ENCODE data around the gene DLG1. TPM values are rescaled to one million over a fixed set of nuclear protein-coding genes. Genes with fewer than 3 reads are reported as not detected.

DLG1 gene
- total and polyA plus RNA-seq, 8 donors = 17.9 to 173 (median 92.9) TPM

DNA sequence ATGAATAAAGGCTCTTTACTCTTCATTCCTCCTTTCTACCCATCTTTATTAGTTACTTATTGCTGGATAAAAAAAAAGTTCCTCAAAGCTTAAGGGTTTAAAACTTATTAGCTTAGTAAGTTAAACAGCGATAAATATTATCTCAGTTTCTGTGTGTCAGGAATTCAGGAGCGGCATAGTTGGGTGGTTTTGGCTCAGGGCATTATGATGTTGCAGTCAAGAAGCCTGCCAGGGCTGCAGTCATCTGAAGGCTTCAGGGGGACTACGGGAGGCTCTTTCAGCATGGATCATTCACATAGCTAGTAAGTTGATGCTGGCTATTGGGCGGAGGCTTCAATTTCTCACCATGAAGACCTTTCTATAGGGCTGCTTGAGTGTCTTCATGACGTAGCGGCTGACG is 1.9 kb upstream of the DLG1 start:
- DNase-seq = peak; percentile 55 to 65
- Histone ChIP-seq H3K27ac (peak overlapping the region; percentile 7 to 97 (median 93)), H3K4me1 (peaks cover 2 to 45% (median 35%) of the 10 kb centered on the region in 4 donors), H3K36me3 (no peaks in the 10 kb centered on the region), H3K27me3 (no peaks in the 10 kb centered on the region), H3K4me3 (peak overlapping the region in 3 of 4 donors; percentile 70 to 95 (median 95)), H3K9me3 (no peaks in the 10 kb centered on the region)
- WGBS, 5 donors = 46 to 82% (median 66%) methylated on average over 7 of the region's 7 CpGs
- no peak for TF ChIP-seq POLR2A (IDR thresholded peaks at IDR 0.05)
- TF ChIP-seq EP300 (IDR thresholded peaks at IDR 0.05) = no peak
- TF ChIP-seq POLR2AphosphoS5 (IDR thresholded peaks at IDR 0.05) = peak in 1 of 3 donors; percentile 40
- TF ChIP-seq, protein P1, sequence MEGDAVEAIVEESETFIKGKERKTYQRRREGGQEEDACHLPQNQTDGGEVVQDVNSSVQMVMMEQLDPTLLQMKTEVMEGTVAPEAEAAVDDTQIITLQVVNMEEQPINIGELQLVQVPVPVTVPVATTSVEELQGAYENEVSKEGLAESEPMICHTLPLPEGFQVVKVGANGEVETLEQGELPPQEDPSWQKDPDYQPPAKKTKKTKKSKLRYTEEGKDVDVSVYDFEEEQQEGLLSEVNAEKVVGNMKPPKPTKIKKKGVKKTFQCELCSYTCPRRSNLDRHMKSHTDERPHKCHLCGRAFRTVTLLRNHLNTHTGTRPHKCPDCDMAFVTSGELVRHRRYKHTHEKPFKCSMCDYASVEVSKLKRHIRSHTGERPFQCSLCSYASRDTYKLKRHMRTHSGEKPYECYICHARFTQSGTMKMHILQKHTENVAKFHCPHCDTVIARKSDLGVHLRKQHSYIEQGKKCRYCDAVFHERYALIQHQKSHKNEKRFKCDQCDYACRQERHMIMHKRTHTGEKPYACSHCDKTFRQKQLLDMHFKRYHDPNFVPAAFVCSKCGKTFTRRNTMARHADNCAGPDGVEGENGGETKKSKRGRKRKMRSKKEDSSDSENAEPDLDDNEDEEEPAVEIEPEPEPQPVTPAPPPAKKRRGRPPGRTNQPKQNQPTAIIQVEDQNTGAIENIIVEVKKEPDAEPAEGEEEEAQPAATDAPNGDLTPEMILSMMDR (IDR thresholded peaks at IDR 0.05) = no peak
- intact Hi-C loops (cut with DNase I; ENCODE audit: low total_unique reads) = loop anchor here (10.0 kb wide), 1 partner anchor 64 kb away; no protein-coding TSS in a partner anchor

DNA sequence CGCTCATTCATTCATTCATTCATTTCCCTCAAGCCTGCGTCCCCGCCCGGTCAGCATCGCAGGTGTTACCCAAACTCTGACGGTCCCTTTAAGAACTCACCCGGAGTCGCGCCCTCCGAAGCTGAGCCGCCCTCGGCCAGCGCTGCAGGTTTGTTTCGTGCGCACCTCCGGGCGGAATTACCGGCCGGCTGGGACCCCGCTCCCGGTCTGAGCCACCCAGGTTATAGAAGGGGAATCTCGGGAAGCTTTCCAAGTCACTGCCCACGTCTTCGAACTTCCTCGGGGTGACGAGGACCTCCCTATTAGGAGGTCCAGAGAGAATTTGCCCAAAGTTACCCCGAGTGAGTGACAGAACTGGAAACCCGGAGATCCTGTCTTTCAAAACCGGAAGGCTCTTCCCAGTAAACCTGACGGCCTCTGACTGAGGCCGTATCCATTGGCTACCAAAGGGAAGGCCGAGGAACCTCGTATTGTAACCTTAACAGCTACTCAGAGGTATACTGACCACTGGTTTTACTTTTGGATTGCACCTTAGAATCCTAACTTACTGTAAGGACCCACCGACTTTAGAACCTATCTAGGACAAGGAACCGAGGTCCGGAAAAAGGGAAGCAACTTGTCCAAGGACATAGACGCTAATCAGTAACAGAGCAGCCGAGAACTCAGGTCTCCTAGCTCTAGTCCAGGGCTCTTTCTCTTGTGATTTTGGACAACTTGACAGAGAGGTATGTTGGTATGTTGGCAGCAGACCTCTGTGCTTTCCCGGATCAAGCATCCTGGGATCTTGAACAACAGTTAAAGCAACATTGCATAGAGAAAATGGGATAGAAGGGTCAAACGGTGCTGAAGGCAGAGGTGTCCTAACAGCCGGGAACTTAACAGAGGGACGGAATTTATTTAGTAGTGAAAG is 788 bp upstream of the DLG1 start:
- peak; percentile 75 to 85 for DNase-seq
- intact Hi-C loops (cut with DNase I; ENCODE audit: low total_unique reads) = no loop called here
- 5 to 10% (median 8%) methylated on average over 39 to 42 of the region's 42 CpGs for WGBS, 5 donors

DNA sequence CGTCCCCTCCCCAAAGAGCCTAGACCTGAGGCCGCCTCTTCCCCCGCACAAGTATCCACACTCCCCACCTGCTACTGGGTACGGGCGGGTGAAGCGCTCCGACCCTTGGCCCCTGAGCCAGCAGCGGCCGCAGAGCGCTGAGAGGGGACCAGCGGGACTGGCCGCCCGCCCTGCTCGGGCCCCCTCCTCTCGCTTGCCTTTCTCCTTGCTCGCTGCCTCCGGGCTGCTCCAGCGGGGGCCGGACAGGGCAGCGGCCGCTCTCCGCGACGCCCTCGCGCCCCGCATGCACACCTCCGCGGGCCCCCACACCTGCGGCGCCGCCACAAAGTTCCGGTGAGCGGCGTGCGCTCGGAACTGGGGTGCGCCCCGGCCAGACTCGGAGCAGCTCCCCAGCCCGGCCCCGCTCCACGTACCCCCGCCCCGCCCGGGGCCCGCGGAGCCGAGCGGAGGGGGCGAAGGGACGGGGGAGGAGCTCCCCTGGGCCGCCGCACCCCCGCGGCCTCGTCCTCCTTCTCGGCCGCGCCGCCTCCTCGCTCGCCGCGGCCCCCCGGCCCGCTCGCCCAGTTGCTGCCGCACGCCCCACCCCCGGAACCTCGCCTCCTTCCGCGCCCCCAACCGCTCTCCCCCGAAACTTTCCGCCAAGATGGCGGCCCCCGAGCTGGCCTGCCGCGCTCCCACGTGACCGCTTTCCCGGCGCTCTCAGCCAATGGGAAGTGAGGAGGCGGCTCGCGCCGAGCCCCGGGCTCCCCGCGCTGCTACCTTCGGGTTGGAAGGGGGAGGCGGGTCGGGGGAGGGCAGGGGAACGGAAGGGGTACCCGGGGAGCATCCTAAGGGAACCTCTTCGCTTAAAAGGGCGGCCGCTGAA is 704 bp downstream of the DLG1 start:
- DNase-seq = peak; percentile 91 to 97
- intact Hi-C loops (cut with DNase I; ENCODE audit: low total_unique reads) = no loop called here
- Histone ChIP-seq H3K27me3 (no peaks in the 10 kb centered on the region), H3K9me3 (no peaks in the 10 kb centered on the region), H3K27ac (peak overlapping the region; percentile 92 to 97 (median 94)), H3K4me1 (peaks cover 15 to 65% (median 47%) of the 10 kb centered on the region in 4 donors), H3K4me3 (peak overlapping the region; percentile 70 to 99 (median 95)), H3K36me3 (peaks cover 0 to 5% (median 0%) of the 10 kb centered on the region in 4 donors)
- 0 to 3% (median 1%) methylated on average over 31 to 100 of the region's 100 CpGs for WGBS, 5 donors
- TF ChIP-seq, protein P1 (IDR thresholded peaks at IDR 0.05) = no peak
- peak in 2 of 3 donors; percentile 23 to 39 for TF ChIP-seq POLR2AphosphoS5 (IDR thresholded peaks at IDR 0.05)
- no peak for TF ChIP-seq EP300 (IDR thresholded peaks at IDR 0.05)

More for the DNA sequence above, 788 bp upstream of the DLG1 start:
- Histone ChIP-seq H3K27me3 (no peaks in the 10 kb centered on the region), H3K4me1 (peaks cover 7 to 56% (median 39%) of the 10 kb centered on the region in 4 donors), H3K4me3 (peak overlapping the region; percentile 70 to 99 (median 95)), H3K27ac (peak overlapping the region; percentile 89 to 97 (median 93)), H3K9me3 (no peaks in the 10 kb centered on the region), H3K36me3 (peaks cover 0 to 5% (median 0%) of the 10 kb centered on the region in 4 donors)
- TF ChIP-seq, protein P1 (IDR thresholded peaks at IDR 0.05) = no peak
- TF ChIP-seq POLR2A (IDR thresholded peaks at IDR 0.05) (peak in 1 of 4 donors; percentile 19), POLR2AphosphoS5 (IDR thresholded peaks at IDR 0.05) (peak in 2 of 3 donors; percentile 21 to 48), EP300 (IDR thresholded peaks at IDR 0.05) (no peak)

DNA sequence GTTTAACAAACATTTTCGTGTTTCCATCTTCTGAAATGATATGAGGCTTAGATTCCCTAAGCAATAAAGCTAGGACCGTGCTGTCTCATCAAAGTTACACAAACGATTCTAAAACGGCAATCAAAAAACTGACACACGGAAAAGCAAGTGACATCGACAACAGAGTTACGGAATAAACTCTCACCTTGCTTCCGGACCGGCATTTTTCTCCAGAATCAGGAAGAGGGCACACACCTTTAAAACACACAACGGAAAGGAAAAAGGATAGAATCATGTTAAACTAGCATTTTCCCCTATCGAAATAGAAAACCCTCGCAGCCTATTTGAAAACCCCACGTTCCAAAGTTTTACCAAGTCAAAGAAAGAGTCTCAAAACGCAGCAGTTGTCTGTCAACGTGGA is 1.4 kb downstream of the DLG1 start:
- peak overlapping the region; percentile 70 to 99 (median 95) for H3K4me3 ChIP-seq
- WGBS, 5 donors = 0 to 1% (median 1%) methylated on average over 15 of the region's 15 CpGs
- peak in 1 of 2 donors; percentile 33 for DNase-seq
- peaks cover under 1 to 6% (median 4%) of the 10 kb centered on the region in 4 donors for H3K36me3 ChIP-seq
- H3K27ac ChIP-seq = peak overlapping the region; percentile 92 to 97 (median 94)
- H3K9me3 ChIP-seq = no peaks in the 10 kb centered on the region
- intact Hi-C loops (cut with DNase I; ENCODE audit: low total_unique reads) = no loop called here
- peaks cover 15 to 69% (median 48%) of the 10 kb centered on the region in 4 donors for H3K4me1 ChIP-seq
- TF ChIP-seq EP300 (IDR thresholded peaks at IDR 0.05) (no peak), POLR2AphosphoS5 (IDR thresholded peaks at IDR 0.05) (no peak), POLR2A (IDR thresholded peaks at IDR 0.05) (no peak)
- TF ChIP-seq, protein P1 (IDR thresholded peaks at IDR 0.05) = no peak
- H3K27me3 ChIP-seq = no peaks in the 10 kb centered on the region

Data from stomach (tissue), 9 donors.